ENCODE results near the gene GNA12.
A peak's percentile ranks its signal among the peaks of the same experiment; 100 is the strongest.

Gene GNA12

GRCh38 chr7:2805213-2805944, 38.7 kb downstream of the GNA12 start:
- TF ChIP-seq CREB1 (IDR thresholded peaks at IDR 0.05; ENCODE audit: low read depth) (no peak), TAF1 (IDR thresholded peaks at IDR 0.05; ENCODE audit: low read depth) (no peak), USF1 (IDR thresholded peaks at IDR 0.05) (no peak), TEAD4 (IDR thresholded peaks at IDR 0.05) (no peak), RAD21 (IDR thresholded peaks at IDR 0.05; ENCODE audit: low read depth) (no peak)

GRCh38 chr7:2804227-2804763, 39.8 kb downstream of the GNA12 start:
- TF ChIP-seq MAX (IDR thresholded peaks at IDR 0.05) (no peak), YY1 (IDR thresholded peaks at IDR 0.05; ENCODE audit: low read depth) (no peak), TAF1 (IDR thresholded peaks at IDR 0.05; ENCODE audit: low read depth) (no peak), REST (IDR thresholded peaks at IDR 0.05; ENCODE audit: low read depth) (no peak), RAD21 (IDR thresholded peaks at IDR 0.05; ENCODE audit: low read depth) (no peak), CEBPB (IDR thresholded peaks at IDR 0.05) (no peak), ZBTB7A (IDR thresholded peaks at IDR 0.05; ENCODE audit: low read depth) (no peak), TEAD4 (IDR thresholded peaks at IDR 0.05) (no peak), NFIC (IDR thresholded peaks at IDR 0.05) (no peak), TCF12 (IDR thresholded peaks at IDR 0.05; ENCODE audit: low read depth) (no peak), EP300 (IDR thresholded peaks at IDR 0.05; ENCODE audit: borderline replicate concordance) (no peak), CREB1 (IDR thresholded peaks at IDR 0.05; ENCODE audit: low read depth) (no peak), EGR1 (IDR thresholded peaks at IDR 0.05) (no peak), USF1 (IDR thresholded peaks at IDR 0.05) (no peak), FOXM1 (IDR thresholded peaks at IDR 0.05; ENCODE audit: borderline replicate concordance, low read depth) (no peak)

- TF ChIP-seq TCF12 (IDR thresholded peaks at IDR 0.05; ENCODE audit: low read depth) (no peak), MAX (IDR thresholded peaks at IDR 0.05) (no peak), ZBTB7A (IDR thresholded peaks at IDR 0.05; ENCODE audit: low read depth) (no peak), USF1 (IDR thresholded peaks at IDR 0.05) (no peak), EP300 (IDR thresholded peaks at IDR 0.05; ENCODE audit: borderline replicate concordance) (no peak)
Measured at GRCh38 chr7:2803755-2804154, 40.4 kb downstream of the GNA12 start.

GRCh38 chr7:2803342-2803692, 40.8 kb downstream of the GNA12 start:
- no peak for TF ChIP-seq TCF12 (IDR thresholded peaks at IDR 0.05; ENCODE audit: low read depth)
- no peak for TF ChIP-seq REST (IDR thresholded peaks at IDR 0.05; ENCODE audit: low read depth)
- no peak for TF ChIP-seq EP300 (IDR thresholded peaks at IDR 0.05; ENCODE audit: borderline replicate concordance)
- no peak for TF ChIP-seq YY1 (IDR thresholded peaks at IDR 0.05; ENCODE audit: low read depth)
- no peak for TF ChIP-seq CREB1 (IDR thresholded peaks at IDR 0.05; ENCODE audit: low read depth)
- no peak for TF ChIP-seq NFIC (IDR thresholded peaks at IDR 0.05)
- TF ChIP-seq ZBTB7A (IDR thresholded peaks at IDR 0.05; ENCODE audit: low read depth), result no peak
- no peak for TF ChIP-seq CEBPB (IDR thresholded peaks at IDR 0.05)
- TF ChIP-seq MAX (IDR thresholded peaks at IDR 0.05), result no peak
- TF ChIP-seq FOXM1 (IDR thresholded peaks at IDR 0.05; ENCODE audit: borderline replicate concordance, low read depth), result no peak

- TF ChIP-seq TCF12 (IDR thresholded peaks at IDR 0.05; ENCODE audit: low read depth) (no peak), EP300 (IDR thresholded peaks at IDR 0.05; ENCODE audit: borderline replicate concordance) (no peak), MAX (IDR thresholded peaks at IDR 0.05) (no peak), NFIC (IDR thresholded peaks at IDR 0.05) (peak; percentile 58)
Measured at GRCh38 chr7:2802504-2803341, 41.4 kb downstream of the GNA12 start.

All from Ishikawa (cell line).